HepG2 (cell line): ENCODE measurements around the gene WWP2. TPM values are rescaled to one million over a fixed set of nuclear protein-coding genes. Genes with fewer than 3 reads are reported as not detected.

Source experiments
- AGO2 ChIP-seq: fragments of 200-400 bp; formaldehyde crosslinking; optimal IDR thresholded peaks from 2 replicates; pipeline ENCODE3; 2017; ENCODE audit warnings: mild to moderate bottlenecking, low read depth, low read length, moderate library complexity
- CEBPZ ChIP-seq: IDR thresholded peaks from 2 replicates; pipeline ENCODE4 v1.6.1; 2012; ENCODE audit warnings: low read length, improper control_type of control experiment
- EP300 ChIP-seq, 3 experiments: sonication (generic) in 1 of 3; formaldehyde crosslinking in 1 of 3; IDR thresholded peaks; 2 replicates each; pipeline versions ENCODE4 v1.5.1 to v1.6.1; 2011 to 2020; ENCODE audit warnings: low read depth in 2 of 3, low read length in 2 of 3, borderline replicate concordance in 1 of 3, improper control_type of control experiment in 1 of 3, mild to moderate bottlenecking in 1 of 3, missing genetic modification reagents in 1 of 3, moderate library complexity in 1 of 3
- ESRRA ChIP-seq: sonication (generic); formaldehyde crosslinking; IDR thresholded peaks from 2 replicates; pipeline ENCODE4 v1.5.1; 2020; ENCODE audit warnings: mild to moderate bottlenecking, low read depth, missing genetic modification reagents
- FOXP1 ChIP-seq, 2 experiments: fragments of 450-650 bp in 1 of 2; IDR thresholded peaks; 2 replicates each; pipeline ENCODE4 v1.6.1; 2017 to 2018; ENCODE audit warnings: antibody characterized with exemption in 1 of 2
- GATAD2A ChIP-seq: IDR thresholded peaks from 2 replicates; pipeline ENCODE4 v1.6.1; 2016
- GZF1 ChIP-seq: sonication (generic); formaldehyde crosslinking; IDR thresholded peaks from 2 replicates; pipeline ENCODE4 v1.5.1; 2020; ENCODE audit warnings: mild to moderate bottlenecking, missing genetic modification reagents
- IKZF5 ChIP-seq: IDR thresholded peaks from 2 replicates; pipeline ENCODE4 v1.6.1; 2018; ENCODE audit warnings: missing genetic modification reagents, mild to moderate bottlenecking, missing compliant biosample characterization
- KDM1A ChIP-seq: IDR thresholded peaks from 2 replicates; pipeline ENCODE4 v1.6.1; 2016; ENCODE audit warnings: missing compliant biosample characterization
- MAFK ChIP-seq, 2 experiments: IDR thresholded peaks in 1 of 2; conservative IDR thresholded peaks in 1 of 2; 2 replicates each; pipeline ENCODE4 v1.6.1; 2011; ENCODE audit warnings: improper control_type of control experiment in 2 of 2, low read length in 2 of 2
- NFAT5 ChIP-seq: sonication (generic); formaldehyde crosslinking; IDR thresholded peaks from 2 replicates; pipeline ENCODE4 v1.4.0; 2020; ENCODE audit warnings: missing genetic modification reagents
- NR2C2 ChIP-seq: sonication (generic); formaldehyde crosslinking; IDR thresholded peaks from 2 replicates; pipeline ENCODE4 v1.4.0; 2020; ENCODE audit warnings: missing genetic modification reagents, mild to moderate bottlenecking, moderate library complexity, borderline replicate concordance
- PATZ1 ChIP-seq: sonication (generic); formaldehyde crosslinking; IDR thresholded peaks from 2 replicates; pipeline ENCODE4 v1.4.0; 2020; ENCODE audit warnings: missing genetic modification reagents
- PAWR ChIP-seq: sonication (generic); formaldehyde crosslinking; IDR thresholded peaks from 2 replicates; pipeline ENCODE4 v1.4.0; 2020; ENCODE audit warnings: missing genetic modification reagents, mild to moderate bottlenecking, borderline replicate concordance
- SETDB1 ChIP-seq: sonication (generic); formaldehyde crosslinking; IDR thresholded peaks from 2 replicates; pipeline ENCODE4 v1.5.1; 2020; ENCODE audit warnings: missing genetic modification reagents, mild to moderate bottlenecking, borderline replicate concordance
- ZBTB25 ChIP-seq: IDR thresholded peaks from 2 replicates; pipeline ENCODE4 v1.6.1; 2018; ENCODE audit warnings: missing genetic modification reagents
- polyA plus RNA-seq, 8 experiments: library from polyadenylated mRNA; depleted of rRNA in 3 of 8; stranded (reverse) in 7 of 8; unstranded in 1 of 8; fragments of >200 nt; fragmentation: Illumina TruSeq in 4 of 8; extraction: Trizol in 4 of 8; gene quantifications; 2 replicates each; pipeline versions ENCODE4 v1.2.1 to v1.2.3, GENCODE V29; 2011 to 2016; ENCODE audit warnings: low read depth in 4 of 8, missing spikeins in 1 of 8, mixed read lengths in 1 of 8; ENCODE audit not compliant: insufficient read depth in 1 of 8
- total RNA-seq, 5 experiments: library from RNA; depleted of rRNA; stranded (reverse); fragments of >200 nt; fragmentation: Illumina TruSeq; extraction: Trizol; gene quantifications; 2 replicates each; pipeline ENCODE4 v1.2.3, GENCODE V29; 2016; ENCODE audit warnings: low read depth in 1 of 5

The WWP2 gene
- total and polyA plus RNA-seq, 2 of the 13 experiments (the other 11 are each of a cell fraction or from before 2014, with no cell fraction given) = 11.4 to 28.2 TPM

GRCh38 chr16:69845181-69845580, 83.0 kb downstream of the WWP2 start (continued):
- no peak for TF ChIP-seq ZBTB25
- peak; percentile 84 for TF ChIP-seq ESRRA
- no peak for TF ChIP-seq AGO2
- no peak for TF ChIP-seq PAWR (CRISPR knock-in tag)
- no peak for TF ChIP-seq CEBPZ
- peak in 1 of 2 experiments; percentile 39; a peak in 1 of 4 replicates for TF ChIP-seq EP300 (IDR thresholded peaks at IDR 0.05; ENCODE audit: low read depth in 2 of 2, low read length in 2 of 2)
- TF ChIP-seq EP300 (CRISPR knock-in tag; IDR thresholded peaks at IDR 0.05; ENCODE audit: borderline replicate concordance) = no peak
- no peak for TF ChIP-seq SETDB1 (CRISPR knock-in tag)
- no peak for TF ChIP-seq GZF1 (CRISPR knock-in tag)
- TF ChIP-seq FOXP1 (IDR thresholded peaks at IDR 0.05) = no peak
- peak; percentile 32; the same call in 1 of the 2 replicates for TF ChIP-seq FOXP1 (CRISPR knock-in tag; IDR thresholded peaks at IDR 0.05)
- TF ChIP-seq NFAT5 (CRISPR knock-in tag) = no peak
- no peak for TF ChIP-seq KDM1A
- TF ChIP-seq GATAD2A (CRISPR knock-in tag) = peak; percentile 72
- TF ChIP-seq NR2C2 = no peak
- TF ChIP-seq PATZ1 (CRISPR knock-in tag) = peak; percentile 12; the same call in 1 of the 2 replicates
- TF ChIP-seq MAFK (conservative IDR thresholded peaks at IDR 0.05 in 1 of 2, IDR thresholded peaks at IDR 0.05 in 1 of 2; ENCODE audit: low read length in 2 of 2) = 0 out of 4 replicates have a peak, but pooled peaks of 1 of the 2 experiments have one; percentile 12
- TF ChIP-seq IKZF5 (CRISPR knock-in tag) = peak; percentile 73; the same call in 1 of the 2 replicates
